Stimulated activated naive B cell treated with anti-CD40 and anti-IgM and Interleukin-4, amounts not matched to agents 10 μg/mL and 1 μg/mL and 100 μg/mL, for 72 hours (primary cell): Measurements from ENCODE around the gene SMG1.
"Not testable (repeated sequence)": the region's sequence is repeated elsewhere in the genome, so short reads cannot be mapped to it uniquely, and the experiment has no call there.

ENCODE experiments used
- ATAC-seq, 2 donors: fragments of 150-1000 bp; cut with Tn5 transposase; replicated peaks; 2 replicates each; pipeline ENCODE4 v1.10.0; 2021; ENCODE audit warnings: moderate library complexity in 1 of 2
- DNase-seq: peaks from one replicate; pipeline ENCODE4 v3.0.0; 2021
- H3K27ac Mint-ChIP-seq: one replicate; pipeline ENCODE4 v1.8.0; 2022; ENCODE audit warnings: mild to moderate bottlenecking, mixed read lengths
- H3K27me3 Mint-ChIP-seq, 2 donors: one replicate each; pipeline ENCODE4 v1.8.0; 2022; ENCODE audit warnings: mixed read lengths in 2 of 2
- H3K36me3 Mint-ChIP-seq, 2 donors: one replicate each; pipeline ENCODE4 v1.8.0; 2022; ENCODE audit warnings: mixed read lengths in 2 of 2, mild to moderate bottlenecking in 1 of 2
- H3K4me1 Mint-ChIP-seq, 2 donors: one replicate each; pipeline ENCODE4 v1.8.0; 2022; ENCODE audit warnings: mixed read lengths in 2 of 2, mild to moderate bottlenecking in 1 of 2
- H3K4me3 Mint-ChIP-seq, 2 donors: one replicate each; pipeline ENCODE4 v1.8.0; 2022; ENCODE audit warnings: mild to moderate bottlenecking in 2 of 2, mixed read lengths in 2 of 2, moderate library complexity in 1 of 2
- H3K9me3 Mint-ChIP-seq, 2 donors: one replicate each; pipeline ENCODE4 v1.8.0; 2022; ENCODE audit warnings: mixed read lengths in 2 of 2, mild to moderate bottlenecking in 1 of 2

The SMG1 gene

GRCh38 chr16:18945233-18945632 lies 19.0 kb upstream of the SMG1 start:
- Mint-ChIP-seq H3K36me3 (no peaks in the 10 kb centered on the region), H3K4me1 (peaks cover 4 to 10% of the 10 kb centered on the region in 2 donors), H3K27me3 (no peaks in the 10 kb centered on the region), H3K9me3 (peaks cover 2 to 3% of the 10 kb centered on the region in 2 donors), H3K27ac (no peak overlapping the region), H3K4me3 (no peak overlapping the region)
- DNase-seq (no peak), ATAC-seq (no peak)

GRCh38 chr16:18943414-18943813 lies 17.2 kb upstream of the SMG1 start:
- Mint-ChIP-seq H3K27ac (no peak overlapping the region), H3K9me3 (peaks cover 2 to 3% of the 10 kb centered on the region in 2 donors), H3K4me1 (peaks cover 4 to 10% of the 10 kb centered on the region in 2 donors), H3K36me3 (no peaks in the 10 kb centered on the region), H3K4me3 (no peak overlapping the region), H3K27me3 (no peaks in the 10 kb centered on the region)
- no peak for ATAC-seq
- no peak for DNase-seq

GRCh38 chr16:18942061-18942460 lies 15.9 kb upstream of the SMG1 start:
- Mint-ChIP-seq H3K27ac (no peak overlapping the region), H3K4me3 (no peak overlapping the region), H3K36me3 (no peaks in the 10 kb centered on the region), H3K27me3 (peaks cover 0 to under 1% of the 10 kb centered on the region in 2 donors), H3K4me1 (peaks cover 4 to 10% of the 10 kb centered on the region in 2 donors), H3K9me3 (peaks cover 2 to 3% of the 10 kb centered on the region in 2 donors)
- DNase-seq (no peak), ATAC-seq (no peak)

GRCh38 chr16:18941471-18941870 lies 15.3 kb upstream of the SMG1 start:
- H3K4me1 Mint-ChIP-seq: peaks cover 1 to 6% of the 10 kb centered on the region in 2 donors
- ATAC-seq: no peak

GRCh38 chr16:18938986-18939385 lies 12.8 kb upstream of the SMG1 start:
- ATAC-seq (no peak), DNase-seq (no peak)
- Mint-ChIP-seq H3K27ac (no peak overlapping the region), H3K36me3 (no peaks in the 10 kb centered on the region), H3K4me3 (no peak overlapping the region), H3K4me1 (no peaks in the 10 kb centered on the region), H3K9me3 (peaks cover 0 to 2% of the 10 kb centered on the region in 2 donors), H3K27me3 (peaks cover 0 to 5% of the 10 kb centered on the region in 2 donors)

More at GRCh38 chr16:18941471-18941870, 15.3 kb upstream of the SMG1 start:
- Mint-ChIP-seq H3K27me3 (peaks cover 0 to 5% of the 10 kb centered on the region in 2 donors), H3K4me3 (no peak overlapping the region), H3K36me3 (no peaks in the 10 kb centered on the region), H3K9me3 (peaks cover 2 to 3% of the 10 kb centered on the region in 2 donors), H3K27ac (no peak overlapping the region)
- DNase-seq: no peak

- DNase-seq (no peak), ATAC-seq (no peak)
- Mint-ChIP-seq H3K27me3 (peaks cover 0 to 5% of the 10 kb centered on the region in 2 donors), H3K4me1 (peaks cover 0 to 1% of the 10 kb centered on the region in 2 donors), H3K4me3 (no peak overlapping the region), H3K9me3 (no peaks in the 10 kb centered on the region), H3K27ac (no peak overlapping the region), H3K36me3 (no peaks in the 10 kb centered on the region)
These were observed 11.2 kb upstream of the SMG1 start for GRCh38 chr16:18937390-18937789.

GRCh38 chr16:18936727-18937340 lies 10.6 kb upstream of the SMG1 start:
- no peaks in the 10 kb centered on the region for H3K36me3 Mint-ChIP-seq

GRCh38 chr16:18933501-18933900 lies 7.3 kb upstream of the SMG1 start:
- Mint-ChIP-seq H3K4me1 (peaks cover 4 to 6% of the 10 kb centered on the region in 2 donors), H3K4me3 (no peak overlapping the region), H3K9me3 (no peaks in the 10 kb centered on the region), H3K36me3 (no peaks in the 10 kb centered on the region), H3K27ac (no peak overlapping the region), H3K27me3 (peaks cover 0 to 5% of the 10 kb centered on the region in 2 donors)
- ATAC-seq: no peak
- no peak for DNase-seq

More at GRCh38 chr16:18936727-18937340, 10.6 kb upstream of the SMG1 start:
- peaks cover 0 to 5% of the 10 kb centered on the region in 2 donors for H3K27me3 Mint-ChIP-seq
- peaks cover under 1 to 2% of the 10 kb centered on the region in 2 donors for H3K4me1 Mint-ChIP-seq
- ATAC-seq (no peak), DNase-seq (no peak)
- no peak overlapping the region for H3K27ac Mint-ChIP-seq
- H3K9me3 Mint-ChIP-seq: no peaks in the 10 kb centered on the region
- no peak overlapping the region for H3K4me3 Mint-ChIP-seq

- Mint-ChIP-seq H3K4me3 (no peak overlapping the region), H3K4me1 (peaks cover 4 to 7% of the 10 kb centered on the region in 2 donors), H3K36me3 (no peaks in the 10 kb centered on the region), H3K27me3 (peaks cover 0 to 5% of the 10 kb centered on the region in 2 donors), H3K9me3 (no peaks in the 10 kb centered on the region), H3K27ac (no peak overlapping the region)
- DNase-seq: no peak
- ATAC-seq: no peak
These were observed 6.2 kb upstream of the SMG1 start for GRCh38 chr16:18932243-18932987.

GRCh38 chr16:18931756-18932155 lies 5.5 kb upstream of the SMG1 start:
- peaks cover 0 to 1% of the 10 kb centered on the region in 2 donors for H3K27me3 Mint-ChIP-seq
- H3K4me1 Mint-ChIP-seq: peaks cover 8 to 14% of the 10 kb centered on the region in 2 donors
- H3K27ac Mint-ChIP-seq: no peak overlapping the region

GRCh38 chr16:18930095-18930494 lies 3.9 kb upstream of the SMG1 start:
- H3K27ac Mint-ChIP-seq: not testable (repeated sequence)

More at GRCh38 chr16:18931756-18932155, 5.5 kb upstream of the SMG1 start:
- Mint-ChIP-seq H3K9me3 (peaks cover 0 to 2% of the 10 kb centered on the region in 2 donors), H3K36me3 (peaks cover 0 to 4% of the 10 kb centered on the region in 2 donors), H3K4me3 (no peak overlapping the region)
- peak; percentile 13 to 63 for ATAC-seq
- DNase-seq: no peak

GRCh38 chr16:18928073-18928472 lies 1.9 kb upstream of the SMG1 start:
- ATAC-seq, DNase-seq, H3K9me3 Mint-ChIP-seq, H3K4me3 Mint-ChIP-seq, H3K27me3 Mint-ChIP-seq, H3K27ac Mint-ChIP-seq: not testable (repeated sequence)
- Mint-ChIP-seq H3K4me1 (peaks cover 11 to 28% of the 10 kb centered on the region in 2 donors), H3K36me3 (peaks cover 2 to 10% of the 10 kb centered on the region in 2 donors)

More at GRCh38 chr16:18930095-18930494, 3.9 kb upstream of the SMG1 start:
- DNase-seq, H3K4me3 Mint-ChIP-seq, ATAC-seq, H3K36me3 Mint-ChIP-seq, H3K9me3 Mint-ChIP-seq, H3K27me3 Mint-ChIP-seq: not testable (repeated sequence)
- H3K4me1 Mint-ChIP-seq: peaks cover 9 to 18% of the 10 kb centered on the region in 2 donors

- Mint-ChIP-seq H3K4me3 (peak overlapping the region; percentile 85 to 86), H3K4me1 (peaks cover 11 to 37% of the 10 kb centered on the region in 2 donors), H3K27ac (peak overlapping the region; percentile 88), H3K36me3 (peaks cover 4 to 17% of the 10 kb centered on the region in 2 donors)
- ATAC-seq (peak; percentile 67), DNase-seq (peak; percentile 57)
- not testable (repeated sequence) for H3K9me3 Mint-ChIP-seq, H3K27me3 Mint-ChIP-seq
These were observed 808 bp downstream of the SMG1 start for GRCh38 chr16:18925215-18925985.

- H3K36me3 Mint-ChIP-seq: peaks cover 6 to 21% of the 10 kb centered on the region in 2 donors
- not testable (repeated sequence) for DNase-seq
These were observed 2.3 kb downstream of the SMG1 start for GRCh38 chr16:18923935-18924334.

More at GRCh38 chr16:18923935-18924334, 2.3 kb downstream of the SMG1 start:
- Mint-ChIP-seq H3K4me3 (peak overlapping the region; percentile 69 to 72), H3K4me1 (peaks cover 11 to 51% of the 10 kb centered on the region in 2 donors)
- H3K27me3 Mint-ChIP-seq, H3K27ac Mint-ChIP-seq, H3K9me3 Mint-ChIP-seq, ATAC-seq: not testable (repeated sequence)
